GM12878 (cell line): ENCODE data around the gene CLEC4M. TPM values are rescaled to one million over a fixed set of nuclear protein-coding genes. Genes with fewer than 3 reads are reported as not detected.

Experiments used
- ATAC-seq: fragments of 200-7000 bp; cut with Tn5 transposase; 3 replicates; pipeline ENCODE4 v1.9.1; 2020; ENCODE audit warnings: mild to moderate bottlenecking, moderate library complexity
- BruUV-seq: library from RNA; stranded (reverse); fragments of 400-500 nt; replicated peaks from 2 replicates; lab custom pipeline; 2021; lab: Mats Ljungman, UMichigan
- CTCF ChIA-PET: fragments of 300-600 bp; sonication (Branson Sonifier 250); formaldehyde crosslinking; extraction: SDS; loops from one replicate; lab custom pipeline; 2021; ENCODE audit warnings: inconsistent platforms; lab: Yijun Ruan, JAX
- POLR2A ChIA-PET: fragments of 350-600 bp; formaldehyde crosslinking; extraction: SDS; loops from one replicate; lab custom pipeline; 2021; ENCODE audit warnings: inconsistent platforms; lab: Charles Lee
- RAD21 ChIA-PET: fragments of 300-600 bp; sonication (Branson Sonifier 250); formaldehyde crosslinking; loops from one replicate; lab custom pipeline; 2023; ENCODE audit warnings: antibody characterized with exemption; ENCODE audit not compliant: unreplicated experiment; lab: Charles Lee
- SMC1A ChIA-PET: fragments of 300-600 bp; sonication (Branson Sonifier 250); formaldehyde crosslinking; loops from one replicate; lab custom pipeline; 2023; ENCODE audit not compliant: unreplicated experiment, uncharacterized antibody; lab: Charles Lee
- DNase-seq: peaks from one replicate; pipeline ENCODE4 v3.0.0-alpha.2; 2011; ENCODE audit warnings: low read depth, low spot score
- FAIRE-seq: peaks from 3 replicates; lab custom pipeline; 2011; peaks lifted over from hg19 to GRCh38; lab: Jason Lieb, UNC
- H2AFZ ChIP-seq: 2 replicates; pipeline ENCODE4 v1.6.0; 2011; ENCODE audit warnings: low read depth, low read length, control low read depth; ENCODE audit not compliant: control insufficient read depth
- H3K27ac ChIP-seq: 2 replicates; pipeline ENCODE4 v1.5.1; 2011; ENCODE audit warnings: control low read depth; ENCODE audit not compliant: control insufficient read depth, insufficient read depth
- H3K27me3 ChIP-seq, 2 experiments: replicated peaks in 1 of 2; 2 replicates each; pipeline versions ENCODE4 v1.6.0 to v1.6.1; 2011; ENCODE audit warnings: low read length in 1 of 2; ENCODE audit not compliant: control insufficient read depth in 2 of 2, insufficient read depth in 2 of 2
- H3K36me3 ChIP-seq, 2 experiments: 2 replicates each; pipeline ENCODE4 v1.5.1; 2011; ENCODE audit warnings: low read length in 1 of 2; ENCODE audit not compliant: control insufficient read depth in 2 of 2, insufficient read depth in 2 of 2
- H3K4me1 ChIP-seq: 2 replicates; pipeline ENCODE4 v1.6.1; 2011; ENCODE audit warnings: mild to moderate bottlenecking, low read length, moderate library complexity, mixed read lengths; ENCODE audit not compliant: control insufficient read depth, insufficient read depth
- H3K4me2 ChIP-seq: 2 replicates; pipeline ENCODE4 v1.6.0; 2011; ENCODE audit warnings: control low read depth; ENCODE audit not compliant: control insufficient read depth, insufficient read depth
- H3K4me3 ChIP-seq: fragments of 200-600 bp; sonication (generic); 2 replicates; pipeline ENCODE4 v1.5.1; 2016
- H3K79me2 ChIP-seq: 2 replicates; pipeline ENCODE4 v1.6.0; 2011; ENCODE audit warnings: low read length; ENCODE audit not compliant: control insufficient read depth, insufficient read depth
- H3K9ac ChIP-seq: 2 replicates; pipeline ENCODE4 v1.8.0; 2011; ENCODE audit warnings: low read length, control low read depth, mixed read lengths; ENCODE audit not compliant: control insufficient read depth, insufficient read depth
- H3K9me3 ChIP-seq: replicated peaks from 3 replicates; pipeline ENCODE4 v1.5.1; 2011; ENCODE audit warnings: mild to moderate bottlenecking, low read length; ENCODE audit not compliant: control insufficient read depth, insufficient read depth
- H4K20me1 ChIP-seq: 2 replicates; pipeline ENCODE4 v1.6.0; 2011; ENCODE audit not compliant: control insufficient read depth, insufficient read depth
- BACH1 ChIP-seq: fragments of 450-650 bp; IDR thresholded peaks from 2 replicates; pipeline ENCODE4 v1.6.1; 2017; ENCODE audit warnings: mild to moderate bottlenecking, borderline replicate concordance
- BCL3 ChIP-seq: IDR thresholded peaks from 2 replicates; pipeline ENCODE4 v1.6.1; 2011; ENCODE audit warnings: borderline replicate concordance, low read depth, mild to moderate bottlenecking, moderate library complexity, low read length; ENCODE audit not compliant: insufficient read depth, poor library complexity, severe bottlenecking
- EP300 ChIP-seq, 2 experiments: fragments of 150-350 bp in 1 of 2; IDR thresholded peaks; 2 replicates each; pipeline ENCODE4 v1.6.1; 2011 to 2012; ENCODE audit warnings: low read depth in 2 of 2, low read length in 2 of 2, borderline replicate concordance in 1 of 2, improper control_type of control experiment in 1 of 2, inconsistent platforms in 1 of 2; ENCODE audit not compliant: control insufficient read depth in 1 of 2
- JUND ChIP-seq: IDR thresholded peaks from 2 replicates; pipeline ENCODE4 v1.6.1; 2012; ENCODE audit warnings: low read depth, mild to moderate bottlenecking, low read length, improper control_type of control experiment, moderate library complexity
- NFIC ChIP-seq: IDR thresholded peaks from 2 replicates; pipeline ENCODE4 v1.6.1; 2012; ENCODE audit warnings: low read depth, mild to moderate bottlenecking, inconsistent platforms, low read length, moderate library complexity
- NFYA ChIP-seq: IDR thresholded peaks from 2 replicates; pipeline ENCODE4 v1.6.1; 2011; ENCODE audit warnings: low read depth, mild to moderate bottlenecking, low read length, improper control_type of control experiment, borderline replicate concordance
- SIN3A ChIP-seq: IDR thresholded peaks from 2 replicates; pipeline ENCODE4 v1.6.1; 2012; ENCODE audit warnings: low read depth, low read length, improper control_type of control experiment
- SMAD1 ChIP-seq: fragments of 450-650 bp; IDR thresholded peaks from 2 replicates; pipeline ENCODE4 v1.6.1; 2018; ENCODE audit warnings: mild to moderate bottlenecking, low read depth; ENCODE audit not compliant: partially characterized antibody
- TAF1 ChIP-seq: IDR thresholded peaks from 2 replicates; pipeline ENCODE4 v1.6.1; 2011; ENCODE audit warnings: mild to moderate bottlenecking, low read depth, low read length, borderline replicate concordance
- TCF7 ChIP-seq: IDR thresholded peaks from 2 replicates; pipeline ENCODE4 v1.6.1; 2014; ENCODE audit warnings: antibody characterized with exemption, borderline replicate concordance
- ZBTB11 ChIP-seq: fragments of 450-650 bp; formaldehyde crosslinking; IDR thresholded peaks from 2 replicates; pipeline ENCODE4 v1.5.0; 2022; ENCODE audit warnings: mild to moderate bottlenecking, missing genetic modification characterization
- ZBTB33 ChIP-seq: fragments of 450-650 bp; IDR thresholded peaks from 2 replicates; pipeline ENCODE4 v1.6.1; 2017; ENCODE audit warnings: mild to moderate bottlenecking
- ZNF622 ChIP-seq: fragments of 450-650 bp; IDR thresholded peaks from 2 replicates; pipeline ENCODE4 v1.6.1; 2017; ENCODE audit warnings: mild to moderate bottlenecking, inconsistent platforms
- WGBS: methylation state at CpG from one replicate; pipeline ENCODE4 v1.1.6; 2016; ENCODE audit warnings: low lambda C conversion rate; ENCODE audit not compliant: insufficient replicate concordance, insufficient coverage; ENCODE audit errors: missing lambda C conversion rate; 5-methylcytosine and 5-hydroxymethylcytosine counted together
- in situ Hi-C: fragments of 300-500 bp; cut with MboI; formaldehyde crosslinking; loops from 9 replicates; pipeline ENCODE4 v1.14.3; 2018; ENCODE audit warnings: mixed read lengths
- intact Hi-C: fragments of 100-400 bp; cut with micrococcal nuclease; formaldehyde crosslinking; loops from one replicate; pipeline ENCODE4 v1.14.2; 2022; ENCODE audit not compliant: unreplicated experiment
- polyA plus RNA-seq, 11 experiments: library from polyadenylated mRNA; depleted of rRNA in 4 of 11; unstranded in 6 of 11; stranded (reverse) in 5 of 11; fragments of >200 nt; fragmentation: Nextera tagmentation in 4 of 11; fragmentation: Illumina TruSeq in 1 of 11; extraction: Ambion mirVana in 4 of 11; extraction: Trizol in 1 of 11; gene quantifications; 1 replicate in 1 of 11; 2 replicates in 10 of 11; pipeline versions ENCODE4 v1.2.1 to v1.2.3, GENCODE V29; 2011 to 2016; ENCODE audit warnings: inconsistent platforms in 2 of 11, missing spikeins in 2 of 11, low read depth in 1 of 11
- total RNA-seq, 4 experiments: library from RNA; depleted of rRNA in 3 of 4; stranded (reverse); fragments of >200 nt in 3 of 4; fragmentation: Illumina TruSeq in 1 of 4; extraction: Trizol in 1 of 4; gene quantifications; 2 replicates each; pipeline versions ENCODE4 v1.2.1 to v1.2.3, GENCODE V29; 2013 to 2021

The CLEC4M gene
- total and polyA plus RNA-seq, 10 of the 15 experiments (the other 5 are each of a cell fraction or from before 2014, with no cell fraction given) = 0.11 to 0.42 (median 0.25) TPM; not detected in 1

- ATAC-seq = no peak
- no TSS peak for BruUV-seq
- SMC1A ChIA-PET = interaction anchor here (1.0 kb wide), 1 partner anchor 12 kb away, joined by 3 read pairs; no protein-coding TSS in a partner anchor
- Histone ChIP-seq H3K79me2 (no peaks in the 10 kb centered on the region), H3K4me3 (no peak overlapping the region; the same call in 1 of the 2 replicates), H3K4me2 (peak overlapping the region; percentile 46), H3K4me1 (peaks cover 15% of the 10 kb centered on the region), H4K20me1 (no peaks in the 10 kb centered on the region), H3K9ac (no peak overlapping the region), H3K36me3 (no peaks in the 10 kb centered on the region), H3K27ac (peak overlapping the region; percentile 32; the same call in 1 of the 2 replicates), H3K27me3 (no peaks in the 10 kb centered on the region), H2AFZ (no peak overlapping the region), H3K9me3 (peaks cover 14% of the 10 kb centered on the region)
- intact Hi-C loops = loop anchor here (5.0 kb wide), 2 partner anchors 106 to 706 kb away; partner anchors contain the start of gene FCER2
- WGBS = 66% methylated on average over 5 of the region's 5 CpGs
- CTCF ChIA-PET = interaction anchor here (0.6 to 0.9 kb wide), 2 partner anchors 10 to 128 kb away, joined by 3 read pairs; no protein-coding TSS in a partner anchor
- DNase-seq = no peak
- in situ Hi-C loops = no loop called here
- FAIRE-seq = no peak
- TF ChIP-seq BACH1 = no peak
- no peak for TF ChIP-seq EP300 (IDR thresholded peaks at IDR 0.05; ENCODE audit: borderline replicate concordance in 1 of 2, control insufficient read depth in 1 of 2, low read depth in 2 of 2, low read length in 2 of 2)
- TF ChIP-seq ZBTB33 = no peak
- no peak for TF ChIP-seq BCL3
- no peak for TF ChIP-seq TAF1
- TF ChIP-seq SMAD1 = no peak
- no peak for TF ChIP-seq JUND
- no peak for TF ChIP-seq SIN3A
- no peak for TF ChIP-seq TCF7
- TF ChIP-seq ZBTB11 (CRISPR knock-in tag) = no peak
- no peak for TF ChIP-seq NFIC
- no peak for TF ChIP-seq NFYA
- TF ChIP-seq ZNF622 = no peak
- POLR2A ChIA-PET = interaction anchor here (0.7 to 1.5 kb wide), 2 partner anchors 11 to 298 kb away, joined by 4 to 5 read pairs; no protein-coding TSS in a partner anchor
- RAD21 ChIA-PET = no interaction called here
Observed at GRCh38 chr19:7808108-7808507, 45.1 kb downstream of the CLEC4M start.
